ENCODE measurements around the gene TMEM44.

GRCh38 chr3:194587438-194587931 is 45.7 kb downstream of the TMEM44 start:
- no peak for TF ChIP-seq POLR2A (IDR thresholded peaks at IDR 0.05)
- TF ChIP-seq CTCF (IDR thresholded peaks at IDR 0.05), result no peak
